Measurements from ENCODE around the gene METAP1. TPM values are rescaled to one million over a fixed set of nuclear protein-coding genes. Genes with fewer than 3 reads are reported as not detected.
"Not testable (repeated sequence)": the region's sequence is repeated elsewhere in the genome, so short reads cannot be mapped to it uniquely, and the experiment has no call there.

Gene METAP1
- total and polyA plus RNA-seq, 2 donors (not counting 1 experiment from before 2014, with no cell fraction given) = 38.5 to 76.4 TPM

DNA sequence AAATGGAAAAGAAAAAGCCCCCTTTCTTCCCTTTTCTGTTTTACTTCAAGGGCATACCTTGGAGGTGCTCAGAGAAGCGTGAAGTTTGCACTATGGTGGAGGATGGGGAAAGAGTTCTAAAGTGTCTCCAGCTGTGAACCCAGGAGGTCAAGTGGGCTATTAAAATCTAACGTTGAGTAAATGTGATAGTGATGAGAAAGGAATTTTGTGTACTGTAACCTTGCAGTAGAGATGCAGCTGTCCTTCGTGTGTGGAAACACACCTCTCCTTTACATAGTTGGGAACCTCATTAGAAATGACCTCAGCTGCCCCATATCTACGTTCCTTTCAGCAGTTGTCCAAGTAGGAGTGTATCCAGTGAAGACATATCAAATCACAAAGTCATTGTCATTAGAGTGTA, 66.6 kb downstream of the METAP1 start:
- Histone ChIP-seq H3K4me2 (ENCODE audit: extremely low read depth, insufficient read depth, low read length) (no peak overlapping the region), H3K4me1 (ENCODE audit: control insufficient read depth, extremely low read depth, insufficient read depth, low read length) (peaks cover 4% of the 10 kb centered on the region), H3K27ac (ENCODE audit: insufficient read depth, low read length) (no peak overlapping the region), H3K9ac (ENCODE audit: insufficient read depth, low read length) (no peak overlapping the region), H3K4me3 (replicated peaks in 1 of 4; ENCODE audit: control extremely low read depth in 1 of 4, insufficient read depth in 1 of 4, low read depth in 3 of 4, low read length in 4 of 4) (no peak overlapping the region), H2AFZ (ENCODE audit: low read length) (no peak overlapping the region), H3K9me3 (ENCODE audit: control insufficient read depth, insufficient read depth, low read depth, low read length) (no peaks in the 10 kb centered on the region), H3K27me3 (ENCODE audit: control insufficient read depth, insufficient read depth, low read length) (no peaks in the 10 kb centered on the region), H3K79me2 (ENCODE audit: control insufficient read depth, insufficient read depth, low read length) (no peaks in the 10 kb centered on the region), H4K20me1 (ENCODE audit: control insufficient read depth, extremely low read depth, insufficient read depth, low read length) (no peaks in the 10 kb centered on the region), H3K36me3 (ENCODE audit: control insufficient read depth, insufficient read depth, low read length) (peaks cover 4% of the 10 kb centered on the region)
- DNase-seq (ENCODE audit: low read depth in 2 of 2) = peak in 1 of 2 donors; percentile 15
- no peak for TF ChIP-seq EZH2 (IDR thresholded peaks at IDR 0.05; ENCODE audit: low read length, missing control alignments)
- TF ChIP-seq, protein P1, sequence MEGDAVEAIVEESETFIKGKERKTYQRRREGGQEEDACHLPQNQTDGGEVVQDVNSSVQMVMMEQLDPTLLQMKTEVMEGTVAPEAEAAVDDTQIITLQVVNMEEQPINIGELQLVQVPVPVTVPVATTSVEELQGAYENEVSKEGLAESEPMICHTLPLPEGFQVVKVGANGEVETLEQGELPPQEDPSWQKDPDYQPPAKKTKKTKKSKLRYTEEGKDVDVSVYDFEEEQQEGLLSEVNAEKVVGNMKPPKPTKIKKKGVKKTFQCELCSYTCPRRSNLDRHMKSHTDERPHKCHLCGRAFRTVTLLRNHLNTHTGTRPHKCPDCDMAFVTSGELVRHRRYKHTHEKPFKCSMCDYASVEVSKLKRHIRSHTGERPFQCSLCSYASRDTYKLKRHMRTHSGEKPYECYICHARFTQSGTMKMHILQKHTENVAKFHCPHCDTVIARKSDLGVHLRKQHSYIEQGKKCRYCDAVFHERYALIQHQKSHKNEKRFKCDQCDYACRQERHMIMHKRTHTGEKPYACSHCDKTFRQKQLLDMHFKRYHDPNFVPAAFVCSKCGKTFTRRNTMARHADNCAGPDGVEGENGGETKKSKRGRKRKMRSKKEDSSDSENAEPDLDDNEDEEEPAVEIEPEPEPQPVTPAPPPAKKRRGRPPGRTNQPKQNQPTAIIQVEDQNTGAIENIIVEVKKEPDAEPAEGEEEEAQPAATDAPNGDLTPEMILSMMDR (conservative IDR thresholded peaks at IDR 0.05 in 1 of 2, IDR thresholded peaks at IDR 0.05 in 1 of 2; ENCODE audit: low read depth in 1 of 2, low read length in 2 of 2) = no peak

DNA sequence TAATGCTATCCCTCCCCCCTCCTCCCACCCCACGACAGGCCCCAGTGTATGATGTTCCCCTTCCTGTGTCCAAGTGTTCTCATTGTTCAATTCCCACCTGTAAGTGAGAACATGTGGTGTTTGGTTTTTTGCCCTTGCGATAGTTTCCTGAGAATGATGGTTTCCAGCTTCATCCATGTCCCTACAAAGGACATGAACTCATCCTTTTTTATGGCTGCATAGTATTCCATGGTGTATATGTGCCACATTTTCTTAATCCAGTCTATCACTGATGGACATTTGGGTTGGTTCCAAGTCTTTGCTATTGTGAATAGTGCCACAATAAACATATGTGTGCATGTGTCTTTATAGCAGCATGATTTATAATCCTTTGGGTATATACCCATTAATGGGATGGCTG, 70.0 kb downstream of the METAP1 start:
- not testable (repeated sequence) for H3K27me3 ChIP-seq (ENCODE audit: control insufficient read depth, insufficient read depth, low read length); H3K79me2 ChIP-seq (ENCODE audit: control insufficient read depth, insufficient read depth, low read length); H4K20me1 ChIP-seq (ENCODE audit: control insufficient read depth, extremely low read depth, insufficient read depth, low read length); H3K4me2 ChIP-seq (ENCODE audit: extremely low read depth, insufficient read depth, low read length); H2AFZ ChIP-seq (ENCODE audit: low read length); H3K27ac ChIP-seq (ENCODE audit: insufficient read depth, low read length); DNase-seq (ENCODE audit: low read depth in 2 of 2); H3K4me3 ChIP-seq (replicated peaks in 1 of 4; ENCODE audit: control extremely low read depth in 1 of 4, insufficient read depth in 1 of 4, low read depth in 3 of 4, low read length in 4 of 4); H3K9ac ChIP-seq (ENCODE audit: insufficient read depth, low read length); H3K4me1 ChIP-seq (ENCODE audit: control insufficient read depth, extremely low read depth, insufficient read depth, low read length); H3K36me3 ChIP-seq (ENCODE audit: control insufficient read depth, insufficient read depth, low read length); H3K9me3 ChIP-seq (ENCODE audit: control insufficient read depth, insufficient read depth, low read depth, low read length)

DNA sequence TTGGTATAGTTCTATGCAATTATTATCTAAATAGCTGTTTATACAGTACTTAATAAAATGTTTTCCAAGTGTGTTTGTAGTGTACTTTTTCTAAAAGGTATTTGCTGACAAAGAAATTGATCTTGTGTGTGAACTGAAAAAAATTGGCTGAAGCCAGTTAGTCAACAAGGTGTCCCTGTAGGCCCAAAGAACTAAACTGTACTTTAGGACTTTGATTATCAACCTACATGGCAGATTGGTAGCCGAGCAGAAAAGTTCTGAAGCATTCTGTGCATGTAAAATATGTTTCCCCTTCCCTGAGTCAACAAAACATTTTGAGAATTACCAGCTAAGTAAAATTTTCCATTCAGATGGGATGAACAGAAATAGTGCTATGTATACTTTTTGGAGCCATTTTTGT, 72.1 kb downstream of the METAP1 start:
- TF ChIP-seq EZH2 (IDR thresholded peaks at IDR 0.05; ENCODE audit: low read length, missing control alignments) = no peak
- TF ChIP-seq, protein P1 (conservative IDR thresholded peaks at IDR 0.05 in 1 of 2, IDR thresholded peaks at IDR 0.05 in 1 of 2; ENCODE audit: low read depth in 1 of 2, low read length in 2 of 2) = no peak
- H3K4me1 ChIP-seq (ENCODE audit: control insufficient read depth, extremely low read depth, insufficient read depth, low read length) = no peaks in the 10 kb centered on the region
- no peak overlapping the region for H3K9ac ChIP-seq (ENCODE audit: insufficient read depth, low read length)
- no peak overlapping the region for H3K27ac ChIP-seq (ENCODE audit: insufficient read depth, low read length)
- H3K79me2 ChIP-seq (ENCODE audit: control insufficient read depth, insufficient read depth, low read length) = no peaks in the 10 kb centered on the region
- no peak overlapping the region for H2AFZ ChIP-seq (ENCODE audit: low read length)
- H3K9me3 ChIP-seq (ENCODE audit: control insufficient read depth, insufficient read depth, low read depth, low read length) = no peaks in the 10 kb centered on the region
- no peaks in the 10 kb centered on the region for H3K27me3 ChIP-seq (ENCODE audit: control insufficient read depth, insufficient read depth, low read length)
- no peak overlapping the region for H3K4me2 ChIP-seq (ENCODE audit: extremely low read depth, insufficient read depth, low read length)
- peaks cover 6% of the 10 kb centered on the region for H3K36me3 ChIP-seq (ENCODE audit: control insufficient read depth, insufficient read depth, low read length)
- H4K20me1 ChIP-seq (ENCODE audit: control insufficient read depth, extremely low read depth, insufficient read depth, low read length) = no peaks in the 10 kb centered on the region
- no peak overlapping the region for H3K4me3 ChIP-seq (replicated peaks in 1 of 4; ENCODE audit: control extremely low read depth in 1 of 4, insufficient read depth in 1 of 4, low read depth in 3 of 4, low read length in 4 of 4)
- DNase-seq (ENCODE audit: low read depth in 2 of 2) = no peak
